Dedifferentiated amniotic fluid mesenchymal stem cell (primary cell): ENCODE measurements around the gene FBXL7.
A peak's percentile ranks its signal among the peaks of the same experiment; 100 is the strongest.
"Not testable (repeated sequence)": the region's sequence is repeated elsewhere in the genome, so short reads cannot be mapped to it uniquely, and the experiment has no call there.

Experiments used
- DNase-seq: peaks from one replicate; pipeline ENCODE4 v3.0.0-alpha.2; 2016; ENCODE audit errors: extremely low spot score

Gene FBXL7

DNA sequence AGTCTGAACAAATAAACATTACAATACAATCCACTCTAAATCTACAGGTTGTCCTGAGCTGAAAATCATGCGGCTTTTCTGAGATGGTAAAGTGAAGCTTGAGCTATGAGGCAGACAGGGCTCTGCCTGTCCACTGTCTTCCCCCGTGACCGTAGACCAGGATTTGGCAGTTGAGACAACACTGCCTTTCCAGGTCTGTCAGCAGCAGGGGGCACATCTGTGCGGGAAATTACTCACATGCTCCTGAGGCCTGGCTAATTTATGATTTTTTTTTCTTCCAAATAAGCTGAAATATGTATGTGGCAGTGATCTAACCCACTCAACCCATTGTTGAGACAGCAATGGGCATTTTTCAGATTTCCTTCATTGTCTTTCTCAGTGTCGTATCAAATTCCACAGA lies 307.9 kb downstream of the FBXL7 start:
- DNase-seq, result no peak

DNA sequence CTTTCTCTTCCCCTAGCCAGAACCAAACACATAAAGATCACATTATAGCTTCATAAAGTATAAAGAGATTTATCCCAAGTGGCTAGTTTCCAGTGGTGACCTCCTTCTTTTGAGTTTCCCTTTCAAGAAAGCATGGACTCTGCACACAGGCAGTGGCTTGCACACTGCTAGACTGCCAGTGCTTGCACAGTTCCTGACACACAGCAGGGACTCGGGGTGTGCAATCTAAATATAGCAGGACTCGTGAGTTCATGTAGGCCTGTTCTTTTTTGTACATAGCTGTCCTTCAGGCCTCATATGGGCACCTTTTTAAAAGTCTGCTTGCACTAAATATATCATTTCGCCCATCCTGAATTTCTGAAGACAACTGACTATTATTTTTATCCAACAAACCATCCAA lies 308.6 kb downstream of the FBXL7 start:
- no peak for DNase-seq

DNA sequence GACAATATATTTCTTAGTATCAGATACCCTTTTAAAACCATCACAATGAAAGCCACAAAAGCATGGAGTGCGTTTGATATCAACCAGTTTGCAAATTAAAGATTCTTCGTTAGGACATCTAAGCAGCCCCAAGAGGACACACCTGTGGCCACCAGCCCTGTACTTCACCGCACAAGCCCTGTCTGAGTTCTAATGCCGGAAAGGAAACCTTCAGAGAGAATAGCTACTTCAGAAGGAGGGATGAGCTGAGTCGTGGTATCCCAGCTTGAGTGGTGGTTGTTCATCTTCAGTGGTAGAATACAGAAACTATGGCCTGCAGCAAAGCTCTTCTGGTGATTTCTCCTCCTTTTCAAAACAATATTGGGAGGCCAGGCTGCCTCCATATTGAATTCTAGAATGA lies 319.6 kb downstream of the FBXL7 start:
- no peak for DNase-seq

DNA sequence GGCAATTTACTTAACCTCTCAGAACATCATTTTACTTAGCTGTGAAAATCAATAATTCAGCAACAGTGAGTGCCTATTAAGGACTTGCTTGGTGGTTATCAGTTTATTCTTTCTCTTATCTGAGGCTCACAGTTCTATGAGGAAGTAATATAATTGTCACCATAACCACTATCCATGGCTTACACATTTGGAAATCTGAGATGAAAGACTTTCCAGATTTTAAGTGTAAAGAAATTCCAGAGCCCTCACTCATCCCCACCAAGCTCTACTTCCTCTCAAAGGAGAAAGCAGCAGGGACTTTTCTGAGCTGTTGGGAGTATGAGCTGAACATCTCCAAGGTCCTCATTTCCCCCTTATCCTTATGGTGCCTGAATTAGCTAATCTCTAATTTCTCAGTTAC lies 321.5 kb downstream of the FBXL7 start:
- DNase-seq, result no peak

DNA sequence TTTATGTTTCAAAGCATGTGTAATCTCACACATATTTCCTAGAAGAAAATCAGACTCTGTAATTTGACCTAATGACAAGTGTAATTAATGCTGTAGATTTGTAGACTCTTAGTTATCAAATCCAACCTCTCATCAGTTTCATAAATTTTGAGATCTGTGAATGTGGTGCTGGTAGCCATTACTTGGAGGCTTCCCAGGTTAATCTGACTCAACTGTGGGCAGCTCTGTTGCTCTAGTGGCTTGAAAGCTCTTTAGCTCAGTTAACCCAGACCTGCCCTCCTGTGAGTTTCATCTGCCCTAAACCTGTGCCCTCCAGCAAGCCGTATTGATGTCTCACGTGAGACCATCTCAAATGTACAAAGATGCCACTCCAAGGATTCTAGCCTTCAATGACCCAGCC lies 323.4 kb downstream of the FBXL7 start:
- no peak for DNase-seq

DNA sequence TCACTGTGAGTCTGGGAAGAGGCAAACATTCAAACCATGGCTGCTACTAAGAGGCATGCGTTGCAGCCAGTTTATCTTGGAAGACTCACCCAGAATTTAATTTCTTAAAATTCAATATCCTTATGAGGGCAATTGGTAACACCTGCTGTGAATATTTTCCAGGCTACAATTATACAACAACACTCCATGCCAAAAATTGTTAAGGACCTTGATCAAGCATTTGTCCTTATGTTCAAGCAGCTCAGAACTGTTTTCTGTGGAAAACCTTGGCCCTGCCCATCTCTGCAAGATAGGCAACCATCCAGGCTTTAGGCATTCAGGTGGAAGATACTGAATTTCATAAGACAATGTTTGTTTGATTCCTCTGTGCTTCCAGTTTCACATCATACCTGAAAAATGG lies 327.8 kb downstream of the FBXL7 start:
- no peak for DNase-seq

DNA sequence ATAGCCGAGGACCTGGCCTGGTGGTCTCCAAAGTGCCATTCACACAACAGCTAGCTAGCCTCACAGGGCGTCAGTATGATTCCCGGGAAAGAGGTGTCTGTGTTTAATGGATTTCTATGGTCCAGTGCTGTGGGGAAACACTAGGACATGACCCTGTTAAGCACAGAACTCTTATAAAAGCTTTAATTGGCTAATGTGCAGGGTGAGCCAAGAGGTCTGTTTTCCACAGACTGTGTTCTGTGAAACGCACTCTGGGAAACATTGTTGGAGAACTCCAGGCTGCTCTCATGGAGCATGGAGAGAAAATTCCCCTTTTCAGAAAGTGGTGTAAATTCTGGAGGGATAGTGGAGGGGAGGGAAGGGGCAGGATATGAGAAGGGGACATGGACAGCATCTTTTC lies 331.4 kb downstream of the FBXL7 start:
- no peak for DNase-seq

DNA sequence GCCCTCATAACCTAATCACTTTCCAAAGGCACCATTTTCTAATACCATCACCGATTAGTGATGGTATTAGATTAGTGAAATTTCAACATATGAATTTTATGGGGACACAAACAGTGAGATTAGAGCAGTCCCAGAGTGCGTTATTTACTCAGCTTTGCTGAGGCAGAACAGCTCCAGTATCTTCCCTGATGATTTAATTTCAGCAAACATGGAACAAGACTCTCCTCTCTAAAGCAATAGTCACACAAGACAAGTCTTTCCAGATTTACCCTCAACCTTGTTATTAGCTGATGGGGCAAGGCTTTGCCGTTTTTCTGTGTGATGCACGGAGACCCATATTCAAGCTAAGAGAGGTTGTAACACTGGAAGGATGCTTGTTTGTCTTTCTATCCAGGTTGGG lies 333.4 kb downstream of the FBXL7 start:
- DNase-seq, result no peak

DNA sequence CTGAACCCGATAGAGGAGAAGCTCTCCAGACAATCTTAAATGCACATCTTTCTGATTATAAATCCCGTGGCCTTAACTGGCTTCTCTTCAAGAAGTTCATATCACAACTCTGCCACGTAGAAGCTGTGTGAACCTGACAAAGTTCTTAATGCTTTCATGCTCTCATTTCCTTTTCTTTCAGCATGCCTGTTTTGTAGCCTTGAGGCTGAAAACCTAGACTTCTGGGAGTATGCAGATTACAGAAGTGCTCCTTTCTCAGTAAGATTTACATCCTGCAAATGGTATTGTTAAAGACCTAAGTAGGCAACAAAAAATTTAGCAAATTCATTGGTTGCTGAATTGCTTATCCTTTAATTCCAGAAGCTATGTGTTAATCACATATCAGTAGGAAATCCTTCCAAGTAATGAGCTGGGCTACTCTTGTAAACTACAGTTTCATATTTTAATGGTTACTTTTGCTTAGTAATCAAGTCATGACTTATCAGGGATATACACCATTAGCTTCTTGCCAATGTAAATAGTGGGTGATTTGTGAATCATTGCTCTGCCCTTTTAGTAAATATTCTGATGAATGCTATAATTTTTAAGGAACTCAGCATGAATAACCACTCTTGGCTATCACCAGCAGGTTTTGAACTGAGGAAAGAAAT lies 334.7 kb downstream of the FBXL7 start:
- DNase-seq, result peak; percentile 84

DNA sequence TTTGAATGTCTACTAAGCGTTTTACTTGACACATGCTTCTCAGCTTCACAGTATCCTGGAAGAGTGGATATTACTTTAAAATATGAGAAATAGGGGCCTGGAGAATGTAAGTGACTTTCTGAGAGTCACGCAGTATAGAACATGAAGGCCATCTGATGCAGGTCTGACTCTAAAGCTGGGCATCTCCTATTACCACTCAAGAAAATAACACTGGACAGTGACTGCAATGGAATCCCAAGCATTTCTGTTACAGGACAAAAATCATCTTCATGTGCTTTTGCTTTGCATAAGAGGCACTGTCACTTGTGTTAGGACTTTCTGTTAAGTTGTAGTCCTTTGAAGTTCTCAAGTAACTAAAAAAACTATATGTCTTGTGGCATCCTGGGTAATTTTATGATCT lies 335.5 kb downstream of the FBXL7 start:
- DNase-seq, result no peak

DNA sequence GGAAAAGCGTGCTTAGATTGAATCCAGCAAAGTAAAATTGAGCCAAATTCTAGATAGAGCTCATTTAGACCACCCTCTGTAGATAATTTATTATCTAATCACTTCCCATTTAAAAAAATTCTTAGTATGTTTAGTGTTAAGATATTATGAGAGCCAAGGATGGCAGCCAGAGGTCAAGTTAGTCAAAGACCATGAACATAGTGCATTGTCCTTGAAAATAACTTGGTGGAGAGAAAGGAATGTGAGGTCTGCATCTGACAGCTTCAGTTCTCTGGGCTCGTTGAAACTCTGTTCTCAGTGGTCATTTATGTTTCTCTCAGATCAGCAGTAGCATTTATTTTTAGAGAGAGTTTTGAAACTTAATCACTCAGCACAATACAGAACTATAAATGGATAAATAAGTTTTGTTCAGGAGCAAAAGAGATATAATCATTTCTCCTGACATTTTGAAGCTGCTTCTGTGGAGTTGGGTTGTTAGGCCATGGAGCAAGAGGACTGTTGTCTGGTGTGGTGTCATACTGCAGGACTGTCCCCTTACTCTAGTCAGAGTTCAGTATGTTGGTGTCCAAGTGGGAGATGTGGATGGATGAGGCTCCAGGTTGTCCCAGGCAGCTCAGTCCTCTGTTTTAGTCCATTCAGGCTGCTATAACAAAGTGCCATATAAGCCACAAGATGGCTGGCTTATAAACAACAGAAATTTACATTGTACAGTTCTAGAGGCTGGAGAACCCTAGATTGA lies 337.7 kb downstream of the FBXL7 start:
- DNase-seq, result no peak

DNA sequence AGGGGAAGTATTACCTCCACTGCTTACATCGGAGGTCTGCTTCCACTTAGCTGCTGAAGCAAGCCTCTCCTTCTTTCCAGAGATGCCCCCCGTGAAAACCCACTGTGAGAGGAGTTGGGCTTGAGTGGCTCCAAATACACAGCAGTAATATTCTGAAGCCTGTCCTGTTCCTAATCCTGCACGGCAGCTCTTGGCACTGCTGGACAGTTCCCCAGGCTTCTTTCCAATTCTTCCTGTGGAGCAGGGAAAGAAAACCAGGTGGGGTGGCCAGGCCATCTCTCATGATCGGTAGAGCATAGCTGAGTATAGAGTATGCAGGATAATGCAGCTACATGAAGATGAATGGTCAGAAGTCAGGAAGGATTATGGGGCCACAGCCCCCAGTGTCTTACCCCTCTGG lies 344.3 kb downstream of the FBXL7 start:
- DNase-seq, result no peak

DNA sequence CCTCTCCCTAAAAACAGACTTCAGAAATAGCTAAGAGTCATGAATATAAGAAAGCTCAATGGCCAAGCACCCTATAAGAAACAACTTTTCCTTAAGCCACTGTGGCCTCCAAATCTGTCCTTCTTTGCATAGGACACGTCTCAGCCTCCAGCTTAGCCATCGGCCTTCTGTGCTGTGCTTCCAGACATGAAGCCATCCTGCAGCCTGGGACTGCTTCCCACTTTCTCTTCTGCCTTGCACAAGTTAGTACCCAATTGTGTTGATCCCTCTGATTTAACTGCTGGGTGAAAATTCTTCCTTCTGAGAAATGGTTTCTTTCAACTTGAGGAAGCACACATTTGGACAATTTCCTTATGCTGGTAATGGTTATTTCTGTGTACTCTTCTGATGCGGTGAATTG lies 344.9 kb downstream of the FBXL7 start:
- no peak for DNase-seq

DNA sequence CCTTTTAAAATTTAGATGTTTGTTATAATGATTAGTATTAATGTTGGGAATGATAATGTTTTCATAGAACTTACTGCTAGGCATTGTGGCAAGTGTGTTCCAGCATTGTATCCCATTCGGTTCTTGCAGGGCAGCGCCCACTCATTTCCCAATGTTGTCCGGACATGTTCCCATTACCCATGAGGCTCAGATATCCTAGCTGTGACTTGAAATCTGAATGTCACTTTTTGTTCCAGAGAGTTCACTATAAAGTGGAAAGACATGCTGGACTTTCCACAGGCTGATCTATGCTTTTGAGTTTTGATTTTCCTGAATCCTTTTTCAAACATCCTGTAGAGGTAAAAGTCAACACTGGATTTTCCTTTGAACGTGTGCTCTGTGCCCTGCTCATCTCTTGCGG lies 350.6 kb downstream of the FBXL7 start:
- DNase-seq, result no peak

DNA sequence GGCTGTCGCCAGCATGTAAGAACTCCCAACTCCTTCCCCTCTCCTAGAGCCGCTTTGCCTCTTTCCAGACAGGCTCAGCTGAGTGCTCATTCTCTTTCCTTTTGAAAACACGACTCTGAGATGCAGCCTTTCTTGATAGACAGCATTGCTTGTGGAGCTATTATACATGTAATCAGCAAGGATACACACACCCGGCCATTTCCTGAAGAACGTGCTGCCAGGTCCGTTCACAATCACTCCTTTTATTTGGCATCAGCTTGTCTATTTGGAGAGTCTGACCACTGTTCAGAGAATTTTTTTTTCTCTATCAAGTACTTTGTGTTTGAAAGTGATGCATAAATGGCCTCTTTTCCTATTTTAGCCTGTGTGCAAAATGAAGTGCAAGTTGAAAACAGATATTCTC lies 351.0 kb downstream of the FBXL7 start:
- DNase-seq, result no peak

DNA sequence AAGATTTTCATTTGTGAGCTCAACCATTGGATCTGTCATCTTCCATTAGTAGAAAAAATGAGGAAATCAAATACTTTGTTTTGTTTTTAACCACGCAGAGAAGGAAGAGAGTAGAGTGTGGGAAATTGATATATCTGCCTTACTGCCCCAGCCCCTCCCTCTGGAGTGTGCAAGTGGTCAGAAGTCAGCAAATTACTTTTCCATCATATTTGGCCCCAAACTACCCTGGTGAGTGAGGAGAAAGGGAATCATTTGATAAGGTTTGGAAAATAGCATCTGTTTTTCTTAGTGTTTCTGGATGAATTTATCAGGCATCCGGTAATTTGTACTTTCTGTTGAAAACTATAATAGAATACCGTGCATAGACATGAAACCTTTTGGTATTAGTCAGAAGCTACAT lies 352.2 kb downstream of the FBXL7 start:
- no peak for DNase-seq

DNA sequence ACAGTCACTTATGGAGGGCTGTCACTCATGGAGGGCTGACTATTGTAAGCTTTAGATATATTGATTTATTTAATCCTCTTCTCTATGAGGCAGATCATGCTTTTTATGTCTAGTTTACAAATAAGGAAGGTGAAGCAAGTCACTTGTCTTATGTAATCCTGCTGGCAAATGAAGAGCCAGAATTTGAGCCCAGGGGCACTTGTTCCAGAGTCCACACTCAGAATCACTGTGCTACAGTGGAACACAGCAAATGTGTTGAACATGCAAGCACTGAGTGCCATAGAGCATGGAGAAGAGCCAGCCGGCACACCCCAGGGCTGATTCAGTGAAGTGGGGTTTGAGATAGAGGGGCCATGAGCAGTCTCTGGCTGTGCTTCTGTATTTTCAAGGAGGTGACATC lies 353.0 kb downstream of the FBXL7 start:
- DNase-seq, result no peak

DNA sequence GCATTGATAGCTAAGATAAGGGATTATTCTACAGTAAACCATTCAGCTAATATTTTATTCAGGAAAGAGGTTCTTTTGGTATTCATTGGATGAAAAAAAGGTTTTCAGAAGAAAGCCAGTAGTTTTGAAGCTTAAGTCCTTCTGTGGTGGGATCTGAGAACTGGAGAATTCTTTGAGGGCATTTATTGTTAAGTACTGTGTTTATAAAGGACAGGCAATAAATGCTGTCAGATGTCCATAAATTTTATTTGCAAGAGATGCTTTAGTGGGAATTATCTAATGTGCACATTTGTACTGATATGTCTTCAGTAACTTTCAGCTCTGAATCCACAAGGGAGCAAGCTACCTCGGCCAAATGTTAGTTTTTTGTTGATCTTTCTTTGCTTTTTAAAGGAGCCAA lies 358.3 kb downstream of the FBXL7 start:
- DNase-seq, result no peak

DNA sequence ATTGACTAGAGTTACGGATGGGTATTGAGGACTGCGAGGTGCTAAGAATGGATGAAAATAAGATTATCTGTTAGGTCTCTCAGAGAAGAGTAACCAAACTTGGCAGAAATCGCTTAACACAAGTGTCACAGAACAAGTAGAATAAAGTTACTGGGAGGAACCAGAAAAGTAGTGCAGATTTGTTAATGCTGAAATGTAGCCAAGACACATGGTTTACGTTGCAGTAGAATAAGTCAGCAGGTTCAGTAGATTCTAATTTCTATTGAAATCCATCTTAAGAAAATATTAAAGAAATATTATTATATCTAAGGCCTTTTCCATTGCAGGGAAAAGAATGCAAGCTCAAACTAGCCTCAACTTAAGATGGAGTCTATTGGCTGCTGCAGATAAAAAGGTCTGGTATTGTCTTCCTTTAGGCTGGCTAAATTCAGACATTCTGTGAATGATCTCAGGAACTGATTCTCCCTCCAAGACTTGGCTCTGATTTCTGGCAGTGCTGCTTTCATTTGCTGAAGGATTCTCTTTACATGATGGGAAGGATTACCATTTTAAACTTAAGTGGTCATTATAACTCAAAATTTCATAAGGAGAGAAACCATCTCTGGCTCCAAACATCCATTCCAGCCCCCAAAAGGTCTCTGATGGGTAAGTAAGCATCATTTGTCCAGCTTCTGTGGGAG lies 364.7 kb downstream of the FBXL7 start:
- no peak for DNase-seq

DNA sequence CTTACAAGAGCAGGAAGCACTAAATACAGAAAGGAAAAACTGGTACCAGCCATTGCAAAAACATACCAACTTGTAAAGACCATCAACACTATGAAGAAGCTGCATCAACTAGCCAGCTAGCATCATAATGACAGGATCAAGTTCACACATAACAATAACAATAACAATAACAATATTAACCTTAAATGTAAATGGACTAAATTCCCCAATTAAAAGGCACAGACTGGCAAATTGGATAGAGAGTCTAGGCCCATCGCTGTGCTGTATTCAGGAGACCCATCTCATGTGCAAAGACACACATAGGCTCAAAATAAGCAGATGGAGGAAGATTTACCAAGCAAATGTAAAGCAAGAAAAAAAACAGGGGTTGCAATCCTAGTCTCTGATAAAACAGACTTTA lies 372.3 kb downstream of the FBXL7 start:
- DNase-seq, result not testable (repeated sequence)

DNA sequence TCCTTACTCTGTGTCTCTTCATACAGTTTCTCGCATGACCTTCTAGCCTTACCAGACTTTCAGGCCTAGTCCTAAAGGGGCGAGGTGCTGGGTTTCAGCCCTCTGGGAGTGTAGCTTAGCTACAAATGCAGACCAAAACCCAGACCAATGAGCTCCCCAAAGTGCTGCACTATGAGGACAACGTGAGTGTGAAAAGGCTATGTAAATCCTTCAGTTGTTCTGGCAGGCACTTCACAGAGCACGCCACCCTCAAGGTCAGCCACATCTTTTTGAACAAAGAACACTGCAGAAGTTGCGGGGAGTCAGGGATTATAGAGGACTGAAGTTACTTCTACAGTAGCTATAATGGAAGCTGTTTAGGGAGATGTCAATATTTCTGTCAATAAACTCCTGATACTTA lies 377.9 kb downstream of the FBXL7 start:
- no peak for DNase-seq

DNA sequence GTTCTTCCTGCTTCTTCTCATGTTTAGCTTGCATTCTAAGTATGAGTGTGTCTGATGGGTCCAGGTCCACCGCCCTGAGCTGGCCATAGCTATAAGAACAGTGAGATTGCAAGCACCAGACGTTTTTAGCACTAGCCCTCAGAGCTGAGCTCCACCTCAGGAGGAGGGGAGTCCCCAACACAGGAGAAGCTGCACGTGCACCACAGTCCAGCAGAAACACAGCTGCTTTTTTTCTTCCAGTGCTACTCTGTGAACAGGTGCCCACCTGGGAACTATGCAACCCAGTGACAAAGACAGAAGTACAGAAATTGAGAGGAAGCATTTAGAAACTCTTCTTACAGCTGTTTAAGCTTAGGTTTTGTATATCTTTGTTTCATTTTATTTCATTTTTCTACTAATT lies 380.2 kb downstream of the FBXL7 start:
- DNase-seq, result no peak

DNA sequence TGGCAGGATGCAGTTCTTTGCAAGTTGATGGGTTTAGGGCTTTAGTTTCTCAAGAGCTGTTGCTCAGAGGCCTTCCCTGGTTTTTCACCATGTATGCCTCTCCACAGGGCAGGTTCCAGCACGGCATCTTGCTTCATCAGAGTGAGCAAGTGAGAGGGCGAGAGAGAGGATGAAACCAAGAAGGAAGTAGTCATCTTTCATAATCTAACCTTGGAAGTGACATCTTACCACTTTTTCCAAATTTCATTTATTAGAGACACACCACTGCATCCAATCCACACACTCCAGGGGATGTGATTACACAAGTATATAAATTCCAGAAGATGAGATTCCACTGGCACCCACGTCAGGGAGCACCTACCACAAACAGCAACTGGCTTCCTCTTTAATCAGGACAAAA lies 385.2 kb downstream of the FBXL7 start:
- no peak for DNase-seq
